Stomach (tissue), 4 donors: ENCODE results near the gene WT1.

Source experiments
- POLR2A ChIP-seq, 4 donors: fragments of 450-650 bp; IDR thresholded peaks; one replicate each; pipeline ENCODE4 v1.6.1; 2016; ENCODE audit warnings: antibody characterized with exemption in 4 of 4, control low read depth in 2 of 4, mild to moderate bottlenecking in 1 of 4, moderate library complexity in 1 of 4
- POLR2AphosphoS5 ChIP-seq, 3 donors: sonication (generic); formaldehyde crosslinking; IDR thresholded peaks; one replicate each; pipeline ENCODE4 v1.6.1; 2016; ENCODE audit warnings: antibody characterized with exemption in 3 of 3
- TF ChIP-seq, protein P1 (sequence below), 7 experiments: fragments of 450-650 bp in 4 of 7; fragments of 200-600 bp in 3 of 7; sonication (generic) in 3 of 7; IDR thresholded peaks; one replicate each; pipeline ENCODE4 v1.5.1; 2016 to 2019; ENCODE audit warnings: antibody characterized with exemption in 7 of 7, control low read depth in 2 of 7, mild to moderate bottlenecking in 1 of 7

DNA sequence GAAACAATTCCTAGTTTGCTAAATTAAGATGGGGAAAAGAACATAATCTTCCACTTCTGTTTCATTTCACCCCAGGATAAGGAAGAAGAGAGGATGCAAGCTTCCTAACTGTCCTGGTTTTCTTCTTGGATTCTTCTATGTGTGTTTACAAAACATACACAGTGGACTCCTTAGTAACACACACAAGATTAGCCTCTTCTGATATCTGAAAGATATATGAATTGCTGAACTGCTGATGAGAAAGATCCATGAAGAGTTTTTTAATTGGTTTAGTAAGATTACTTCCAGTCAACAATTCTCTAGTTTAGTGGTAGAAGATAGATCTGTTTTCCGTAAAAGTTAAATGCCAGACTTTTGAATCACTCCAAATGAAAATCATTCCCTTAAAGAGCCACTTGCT, 86.8 kb downstream of the WT1 start:
- TF ChIP-seq, protein P1, sequence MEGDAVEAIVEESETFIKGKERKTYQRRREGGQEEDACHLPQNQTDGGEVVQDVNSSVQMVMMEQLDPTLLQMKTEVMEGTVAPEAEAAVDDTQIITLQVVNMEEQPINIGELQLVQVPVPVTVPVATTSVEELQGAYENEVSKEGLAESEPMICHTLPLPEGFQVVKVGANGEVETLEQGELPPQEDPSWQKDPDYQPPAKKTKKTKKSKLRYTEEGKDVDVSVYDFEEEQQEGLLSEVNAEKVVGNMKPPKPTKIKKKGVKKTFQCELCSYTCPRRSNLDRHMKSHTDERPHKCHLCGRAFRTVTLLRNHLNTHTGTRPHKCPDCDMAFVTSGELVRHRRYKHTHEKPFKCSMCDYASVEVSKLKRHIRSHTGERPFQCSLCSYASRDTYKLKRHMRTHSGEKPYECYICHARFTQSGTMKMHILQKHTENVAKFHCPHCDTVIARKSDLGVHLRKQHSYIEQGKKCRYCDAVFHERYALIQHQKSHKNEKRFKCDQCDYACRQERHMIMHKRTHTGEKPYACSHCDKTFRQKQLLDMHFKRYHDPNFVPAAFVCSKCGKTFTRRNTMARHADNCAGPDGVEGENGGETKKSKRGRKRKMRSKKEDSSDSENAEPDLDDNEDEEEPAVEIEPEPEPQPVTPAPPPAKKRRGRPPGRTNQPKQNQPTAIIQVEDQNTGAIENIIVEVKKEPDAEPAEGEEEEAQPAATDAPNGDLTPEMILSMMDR (IDR thresholded peaks at IDR 0.05), result no peak
- TF ChIP-seq POLR2A (IDR thresholded peaks at IDR 0.05) (no peak), POLR2AphosphoS5 (IDR thresholded peaks at IDR 0.05) (no peak)
